Measurements from ENCODE around the gene CAMKMT.

Gene CAMKMT

GRCh38 chr2:44519026-44519425 is 157.3 kb downstream of the CAMKMT start:
- DNase-seq: no peak

DNA sequence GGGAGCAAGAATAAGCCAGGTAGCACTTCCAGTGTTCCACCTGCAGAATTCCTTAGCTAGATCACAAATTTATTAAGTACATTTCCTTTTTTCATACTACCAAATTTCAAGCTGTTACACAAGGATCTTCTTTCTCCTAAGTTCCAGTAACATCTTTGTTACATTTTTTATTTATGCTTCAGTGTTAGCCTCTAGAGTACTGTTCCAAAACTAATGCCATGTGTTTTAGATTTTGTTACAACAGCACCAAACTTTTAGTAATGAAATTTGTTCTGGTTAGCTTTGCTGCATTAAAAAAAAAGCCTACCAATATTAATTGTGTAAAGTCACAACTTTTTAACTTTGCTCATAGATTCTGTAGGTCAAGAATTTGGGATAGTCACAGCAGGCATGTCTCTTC is 161.1 kb downstream of the CAMKMT start:
- no peak for DNase-seq

GRCh38 chr2:44524347-44524926 is 162.7 kb downstream of the CAMKMT start:
- no peak for DNase-seq

DNA sequence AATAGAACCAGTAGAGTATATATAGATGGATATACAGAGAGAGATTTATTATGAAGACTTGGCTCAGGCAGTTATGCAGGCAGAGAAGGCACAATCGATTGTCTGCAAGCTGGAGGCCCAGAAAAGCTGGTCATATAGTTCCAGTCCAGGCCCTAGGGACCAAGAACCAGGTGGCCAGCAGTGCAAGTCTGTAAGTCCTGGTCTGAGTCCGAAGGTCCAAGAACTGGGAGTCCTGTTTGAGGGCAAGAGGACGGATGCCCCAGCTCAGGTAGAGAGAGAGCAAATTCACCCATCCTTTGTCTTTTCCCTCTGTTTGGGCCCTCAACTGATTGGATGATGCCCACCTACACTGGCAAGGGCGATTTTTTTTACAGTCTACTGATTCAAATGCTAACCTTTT is 164.6 kb downstream of the CAMKMT start:
- DNase-seq: no peak

DNA sequence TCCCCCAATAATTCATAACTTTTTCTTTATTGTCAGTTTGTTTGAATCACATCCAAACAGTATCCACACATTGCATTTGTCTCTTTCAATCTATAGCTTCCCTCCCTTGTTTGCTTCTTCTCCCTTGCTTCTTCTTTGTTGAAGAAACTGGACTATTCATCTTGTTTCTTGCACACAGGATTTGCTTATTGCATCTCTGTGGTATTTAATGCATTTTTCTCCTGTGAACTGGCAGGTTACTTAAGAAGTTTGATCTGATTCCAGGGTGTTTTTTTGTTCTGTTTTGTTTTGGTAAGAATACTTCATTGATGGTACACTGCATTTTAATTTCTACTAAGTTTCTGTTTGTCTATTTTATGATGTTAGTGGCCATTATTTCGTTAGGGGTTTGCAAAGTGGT is 166.8 kb downstream of the CAMKMT start:
- DNase-seq: no peak

GRCh38 chr2:44529448-44529847 is 167.7 kb downstream of the CAMKMT start:
- no peak for DNase-seq

- DNase-seq: no peak
Measured at GRCh38 chr2:44531289-44531688, 169.5 kb downstream of the CAMKMT start.

DNA sequence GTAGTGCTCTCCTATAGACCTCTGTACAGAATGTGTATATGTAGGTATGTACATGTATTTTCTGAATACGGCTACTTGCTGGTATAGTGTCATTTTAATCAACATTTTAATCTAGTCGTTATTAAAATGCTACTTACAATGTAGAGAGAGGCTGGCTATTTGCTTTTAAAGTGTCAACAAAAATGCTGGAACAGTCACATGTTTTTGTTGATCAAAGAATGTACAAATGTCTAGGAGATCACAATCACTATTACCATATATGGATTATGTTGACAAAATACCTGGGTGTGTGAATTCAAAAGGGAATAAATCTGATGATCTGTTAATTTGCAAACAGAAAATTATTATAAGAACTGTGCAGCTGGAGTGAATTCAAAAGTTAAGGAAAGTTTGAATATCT is 170.3 kb downstream of the CAMKMT start:
- DNase-seq: no peak

GRCh38 chr2:44533508-44533907 is 171.8 kb downstream of the CAMKMT start:
- DNase-seq: no peak

- no peak for DNase-seq
Measured at GRCh38 chr2:44535376-44535775, 173.6 kb downstream of the CAMKMT start.

DNA sequence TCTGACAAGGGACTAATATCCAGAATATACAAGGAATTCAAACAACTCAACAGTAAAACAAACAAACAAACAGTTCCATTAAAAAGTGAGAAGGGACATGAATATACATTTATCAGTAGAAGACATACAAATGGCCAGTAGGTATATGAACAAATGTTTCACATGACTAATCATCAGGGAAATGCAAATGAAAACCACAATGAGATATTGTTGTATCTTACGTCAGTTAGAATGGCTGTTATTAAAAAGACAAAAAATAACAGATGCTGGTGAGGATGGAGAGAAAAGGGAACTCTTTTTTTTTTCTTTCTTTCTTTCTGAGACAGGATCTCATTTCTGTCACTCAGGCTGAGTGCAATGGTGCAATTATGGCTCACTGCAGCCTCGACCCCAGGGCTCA is 175.5 kb downstream of the CAMKMT start:
- no peak for DNase-seq

DNA sequence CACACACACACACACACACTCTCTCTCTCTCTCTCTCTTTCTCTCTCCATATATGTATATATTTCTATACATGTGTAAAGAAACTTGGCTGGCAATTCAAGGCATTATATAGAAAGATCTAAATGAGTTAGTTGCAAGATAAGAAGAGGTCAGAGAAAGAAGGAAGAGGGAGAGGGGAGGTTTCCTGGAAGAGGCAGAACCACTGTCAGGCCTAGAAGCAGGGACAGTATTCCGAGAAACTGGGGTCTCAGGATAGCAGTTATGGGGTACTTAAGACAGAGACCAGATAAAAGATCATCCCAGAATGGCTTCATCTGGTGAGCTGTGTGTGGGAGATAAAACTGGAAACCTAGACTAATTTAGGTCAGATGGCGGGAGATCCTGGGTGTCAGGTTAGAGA is 180.8 kb downstream of the CAMKMT start:
- DNase-seq: no peak

DNA sequence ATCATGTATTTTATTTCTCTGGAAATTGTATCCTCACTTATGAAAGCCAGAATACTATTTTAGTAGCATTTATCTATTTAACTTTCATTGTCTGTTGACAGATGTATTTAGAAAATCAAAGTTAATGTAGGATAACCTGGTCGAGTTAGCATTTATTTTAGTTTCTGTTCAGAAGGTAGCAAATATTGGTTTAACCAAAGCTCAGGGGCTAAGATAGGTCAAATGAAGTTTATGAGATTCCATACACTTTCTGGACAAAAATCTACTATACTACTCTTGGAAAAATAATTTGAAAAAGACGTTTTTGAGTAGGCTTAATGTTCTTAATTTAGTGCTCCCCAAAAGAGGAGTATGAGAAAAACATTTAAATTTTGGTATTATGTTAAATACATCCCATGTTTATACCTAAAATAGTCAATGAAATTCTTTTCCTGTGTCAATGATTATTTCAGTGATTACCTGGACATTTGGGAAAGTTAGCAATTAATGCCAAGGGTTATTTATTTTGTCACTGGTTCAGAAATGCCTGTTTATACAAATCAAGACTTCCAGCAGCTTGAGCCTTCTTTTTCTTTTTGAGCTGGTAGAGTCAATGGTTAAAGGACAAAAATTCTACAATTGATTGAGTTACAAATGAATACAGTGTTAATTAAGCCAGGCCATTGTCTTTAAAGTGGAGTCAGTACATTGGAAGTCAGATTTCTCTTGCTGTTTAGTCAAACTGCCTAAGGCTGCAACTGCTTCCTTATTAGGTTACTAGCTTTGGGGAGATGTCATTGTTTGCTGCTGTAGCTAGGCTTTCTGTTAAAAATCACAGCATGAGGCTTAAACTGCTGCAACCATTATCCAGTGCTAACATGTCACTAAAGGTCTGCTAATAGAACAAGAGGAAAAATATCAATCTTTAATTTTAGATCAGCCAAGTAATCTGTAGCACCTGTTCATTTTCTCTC is 182.3 kb downstream of the CAMKMT start:
- no peak for DNase-seq

DNA sequence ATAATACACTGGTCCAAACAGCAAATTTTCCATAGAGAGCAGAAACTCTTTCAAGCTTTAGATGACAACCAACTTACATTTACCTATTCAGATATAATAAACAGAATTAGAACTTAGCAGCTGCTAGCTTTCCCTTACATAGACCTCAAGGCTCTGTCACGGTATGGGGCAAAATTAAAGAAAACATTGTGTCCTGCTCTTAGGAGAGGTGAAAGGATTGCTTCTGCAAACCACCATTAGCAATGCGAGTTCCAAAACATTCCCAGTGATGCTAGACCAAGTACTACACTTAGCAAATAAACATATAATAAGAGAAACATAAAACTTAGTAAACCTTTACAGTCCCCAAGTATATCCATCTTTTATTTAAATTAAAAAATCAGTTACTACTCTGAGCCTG is 183.3 kb downstream of the CAMKMT start:
- no peak for DNase-seq

DNA sequence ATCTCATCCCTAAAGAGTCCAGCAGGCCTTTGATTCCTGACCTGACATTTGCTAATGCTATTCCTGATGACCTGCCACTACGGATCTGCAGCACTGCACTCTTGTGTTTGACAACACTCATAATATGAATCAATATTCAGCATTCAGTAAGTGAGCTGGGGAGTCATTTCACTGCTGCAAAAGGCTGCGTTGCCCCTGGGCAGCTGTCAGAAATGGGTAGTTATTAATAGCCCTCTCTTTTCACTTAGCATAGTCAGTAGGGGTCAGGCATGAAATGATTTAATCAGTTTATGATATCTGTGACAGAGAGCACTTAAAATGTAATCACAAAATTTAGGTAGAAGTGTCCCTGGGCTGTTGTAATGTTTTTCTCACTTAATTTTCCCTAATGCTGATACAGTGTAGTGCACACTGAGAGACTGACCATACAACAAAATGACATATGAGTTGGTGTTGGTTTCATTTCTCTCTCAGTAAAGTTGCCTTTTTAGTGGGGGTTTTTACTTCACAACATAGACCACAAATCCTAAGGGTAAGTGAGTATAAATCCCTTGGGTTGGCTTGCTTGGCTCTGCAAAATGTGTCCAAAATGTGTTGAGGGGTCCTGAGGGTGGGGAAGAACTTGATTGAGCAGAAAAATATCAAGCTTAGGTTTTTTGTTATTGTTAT is 184.8 kb downstream of the CAMKMT start:
- no peak for DNase-seq

- DNase-seq: no peak
Measured at GRCh38 chr2:44547718-44548117, 186.0 kb downstream of the CAMKMT start.

DNA sequence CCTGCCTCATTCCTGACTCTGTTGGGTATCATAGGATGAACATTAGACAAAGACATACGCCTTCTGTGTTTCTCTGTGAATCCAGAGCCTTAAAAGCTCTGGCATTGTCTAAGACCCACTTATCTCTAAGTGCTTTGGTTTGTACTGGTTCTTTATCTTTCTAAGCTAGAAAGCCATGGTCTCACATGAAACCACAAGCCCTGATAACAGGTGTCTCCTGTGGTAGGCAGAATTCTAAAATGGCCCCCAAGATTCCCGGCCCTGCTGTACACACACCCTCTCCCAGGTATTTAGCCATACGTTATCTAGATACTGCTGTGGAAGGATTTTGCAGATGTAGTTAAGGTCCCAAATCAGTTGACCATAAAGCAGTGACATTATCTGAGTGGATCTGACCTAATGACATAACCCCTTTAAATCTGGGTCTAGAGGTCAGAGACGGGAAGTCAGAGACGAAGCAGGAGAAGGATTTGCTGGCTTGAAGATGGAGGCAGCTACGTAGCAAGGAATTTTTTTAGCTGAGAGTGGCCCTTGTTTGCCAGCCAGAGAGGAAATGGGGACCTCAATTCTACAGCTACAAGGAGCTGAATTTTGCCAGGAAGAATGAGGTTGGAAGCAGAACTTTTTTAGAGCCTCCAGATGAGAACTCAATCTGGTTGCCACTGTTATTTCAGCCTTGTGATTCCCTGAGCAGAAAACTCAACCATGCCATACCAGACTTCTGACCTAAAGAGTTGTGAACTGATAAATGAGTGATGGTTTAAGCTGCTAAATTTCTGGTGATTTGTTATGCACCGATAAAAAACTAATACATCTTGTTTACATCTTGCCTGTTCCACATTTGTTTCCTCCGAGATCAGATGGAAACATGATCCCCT is 186.7 kb downstream of the CAMKMT start:
- DNase-seq: no peak

DNA sequence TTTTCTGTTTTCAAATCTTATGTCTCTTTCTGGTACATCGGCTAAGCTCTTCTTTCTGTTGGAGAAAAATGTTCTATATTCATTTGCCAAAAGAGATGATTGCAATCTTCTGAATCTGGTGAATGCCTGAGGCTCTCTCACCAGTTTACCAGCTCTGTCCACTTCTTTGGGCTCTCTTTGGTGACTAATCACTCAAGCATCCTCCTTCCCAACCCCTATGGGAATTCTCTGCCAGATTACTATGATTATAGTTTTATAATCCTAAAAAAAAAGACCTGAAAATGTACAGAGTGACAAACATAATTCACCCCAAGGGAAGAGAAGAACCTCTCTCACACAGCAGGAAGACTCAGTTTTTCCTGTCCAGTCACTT is 187.3 kb downstream of the CAMKMT start:
- DNase-seq: no peak

DNA sequence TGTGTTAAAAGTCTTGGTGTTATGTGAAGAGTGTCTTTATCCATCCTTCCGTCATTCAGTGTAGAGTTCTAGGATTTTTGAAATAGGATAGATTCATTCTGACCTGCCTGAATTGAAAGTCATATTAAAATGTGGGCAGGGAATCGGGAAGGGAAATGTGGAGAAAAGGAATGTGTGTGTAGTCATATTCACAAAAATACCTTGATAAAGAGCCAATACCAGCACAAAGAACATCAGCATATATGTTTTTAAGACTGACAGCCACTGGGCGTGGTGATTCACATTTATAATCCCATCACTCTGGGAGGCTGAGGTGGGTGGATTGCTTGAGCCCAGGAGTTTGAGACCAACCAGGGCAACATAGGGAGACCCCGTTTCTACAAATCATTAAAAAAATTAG is 188.1 kb downstream of the CAMKMT start:
- no peak for DNase-seq

GRCh38 chr2:44550561-44550960 is 188.8 kb downstream of the CAMKMT start:
- no peak for DNase-seq

GRCh38 chr2:44551497-44551896 is 189.8 kb downstream of the CAMKMT start:
- no peak for DNase-seq

DNA sequence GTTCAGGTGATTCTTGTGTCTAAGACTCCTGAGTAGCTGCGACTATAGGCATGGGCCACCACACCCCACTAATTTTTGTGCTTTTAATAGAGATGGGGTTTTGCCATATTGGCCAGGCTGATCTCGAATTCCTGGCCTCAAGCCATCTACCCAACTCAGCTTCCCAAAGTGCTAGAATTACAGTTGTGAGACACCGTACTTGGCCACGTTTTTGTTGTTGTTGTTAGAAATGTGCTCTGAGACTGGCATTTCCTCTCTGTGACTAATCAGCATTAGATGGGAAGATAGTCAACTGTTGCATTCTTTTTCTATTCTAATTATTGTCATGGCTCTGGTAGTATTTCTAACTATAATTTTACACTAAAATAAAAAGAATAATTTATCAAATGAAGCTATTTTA is 191.7 kb downstream of the CAMKMT start:
- DNase-seq: no peak

- no peak for DNase-seq
Measured at GRCh38 chr2:44555700-44556099, 194.0 kb downstream of the CAMKMT start.
